Raji (cell line): ENCODE measurements around the gene ENOX1.

ENCODE experiments used
- POLR2A ChIP-seq: IDR thresholded peaks from 2 replicates; pipeline ENCODE4 v1.6.1; 2011; ENCODE audit warnings: low read depth, low read length, control low read depth; ENCODE audit not compliant: insufficient read depth

ENOX1 gene

GRCh38 chr13:43569658-43570057 is 217.1 kb downstream of the ENOX1 start:
- no peak for TF ChIP-seq POLR2A

GRCh38 chr13:43567608-43568007 is 219.2 kb downstream of the ENOX1 start:
- no peak for TF ChIP-seq POLR2A

- no peak for TF ChIP-seq POLR2A
Observed at GRCh38 chr13:43564952-43565351, 221.8 kb downstream of the ENOX1 start.

- no peak for TF ChIP-seq POLR2A
Observed at GRCh38 chr13:43561081-43561480, 225.7 kb downstream of the ENOX1 start.

- no peak for TF ChIP-seq POLR2A
Observed at GRCh38 chr13:43558939-43559338, 227.8 kb downstream of the ENOX1 start.

GRCh38 chr13:43558326-43558725 is 228.4 kb downstream of the ENOX1 start:
- no peak for TF ChIP-seq POLR2A

GRCh38 chr13:43555667-43556066 is 231.1 kb downstream of the ENOX1 start:
- TF ChIP-seq POLR2A: no peak

GRCh38 chr13:43551897-43552456 is 234.8 kb downstream of the ENOX1 start:
- no peak for TF ChIP-seq POLR2A

- TF ChIP-seq POLR2A: no peak
Observed at GRCh38 chr13:43546816-43547215, 240.0 kb downstream of the ENOX1 start.

GRCh38 chr13:43546251-43546650 is 240.5 kb downstream of the ENOX1 start:
- TF ChIP-seq POLR2A: no peak

- no peak for TF ChIP-seq POLR2A
Observed at GRCh38 chr13:43545317-43545874, 241.4 kb downstream of the ENOX1 start.

GRCh38 chr13:43544631-43545030 is 242.1 kb downstream of the ENOX1 start:
- TF ChIP-seq POLR2A: no peak

- TF ChIP-seq POLR2A: no peak
Observed at GRCh38 chr13:43544011-43544410, 242.8 kb downstream of the ENOX1 start.

GRCh38 chr13:43543331-43543730 is 243.4 kb downstream of the ENOX1 start:
- no peak for TF ChIP-seq POLR2A

GRCh38 chr13:43537124-43537523 is 249.6 kb downstream of the ENOX1 start:
- no peak for TF ChIP-seq POLR2A

- no peak for TF ChIP-seq POLR2A
Observed at GRCh38 chr13:43529796-43530195, 257.0 kb downstream of the ENOX1 start.

- TF ChIP-seq POLR2A: no peak
Observed at GRCh38 chr13:43528992-43529391, 257.8 kb downstream of the ENOX1 start.
